ENCODE measurements around the gene KIF26B. TPM values are rescaled to one million over a fixed set of nuclear protein-coding genes. Genes with fewer than 3 reads are reported as not detected.

The KIF26B gene
- total and polyA plus RNA-seq, 4 donors: 10.9 to 37.1 (median 19.2) TPM

DNA sequence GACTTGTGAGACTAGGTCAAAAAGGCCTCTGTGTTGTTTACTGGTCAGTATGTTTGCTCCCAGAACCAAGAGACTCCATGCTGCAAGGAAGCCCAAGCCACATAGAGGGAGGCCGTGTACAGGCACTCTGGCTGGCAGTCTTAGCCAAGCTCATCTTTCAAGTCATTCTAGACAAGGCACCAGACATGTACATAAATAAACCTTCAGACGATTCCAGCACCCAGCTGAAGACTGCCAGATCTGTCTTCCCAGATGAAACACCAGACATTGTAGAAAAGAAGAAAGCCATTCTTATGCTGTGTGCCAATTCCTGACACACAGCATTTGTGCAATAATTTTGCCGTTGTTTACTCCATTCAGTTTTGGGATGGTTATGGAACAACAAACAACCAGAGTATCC lies 595.5 kb downstream of the KIF26B start:
- no peak overlapping the region for H3K27ac ChIP-seq (ENCODE audit: low read depth, low read length)
- peak in 1 of 6 donors; percentile 52 for DNase-seq (ENCODE audit: low read depth in 4 of 6, low spot score in 6 of 6)
- no peaks in the 10 kb centered on the region for H3K27me3 ChIP-seq (ENCODE audit: control insufficient read depth, insufficient read depth, low read length)
- H3K4me1 ChIP-seq (ENCODE audit: control insufficient read depth, insufficient read depth, low read length): peaks cover 11% of the 10 kb centered on the region
- no peak overlapping the region for H3K4me3 ChIP-seq (ENCODE audit: low read depth, low read length)
- no peaks in the 10 kb centered on the region for H3K9me3 ChIP-seq (ENCODE audit: control insufficient read depth, insufficient read depth, low read length)
- 83% methylated on average over 1 of the region's 3 CpGs for WGBS (ENCODE audit: insufficient coverage)
- H3K36me3 ChIP-seq (ENCODE audit: control insufficient read depth, insufficient read depth, low read length): no peaks in the 10 kb centered on the region

DNA sequence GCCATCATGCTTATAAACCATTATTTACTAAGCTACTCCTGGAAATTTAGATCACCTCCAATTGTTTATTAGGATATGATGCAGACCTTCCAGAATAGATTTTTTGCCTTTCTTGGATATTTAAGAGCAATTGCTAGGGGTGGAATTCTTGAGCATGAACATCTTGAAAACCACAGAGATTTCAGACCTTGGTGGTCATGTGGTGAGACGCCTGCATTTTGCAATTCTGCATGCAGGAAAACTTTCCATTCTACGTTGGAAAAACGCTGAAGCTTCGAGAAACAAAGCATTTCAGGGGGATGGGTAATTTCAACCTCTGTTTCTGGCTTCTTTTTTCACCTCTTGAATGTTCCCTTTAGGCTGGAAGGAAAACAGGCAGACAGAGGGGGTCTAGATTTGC lies 596.3 kb downstream of the KIF26B start:
- Histone ChIP-seq H3K4me1 (ENCODE audit: control insufficient read depth, insufficient read depth, low read length) (peaks cover 11% of the 10 kb centered on the region), H3K9me3 (ENCODE audit: control insufficient read depth, insufficient read depth, low read length) (peaks cover 2% of the 10 kb centered on the region), H3K36me3 (ENCODE audit: control insufficient read depth, insufficient read depth, low read length) (no peaks in the 10 kb centered on the region), H3K27ac (ENCODE audit: low read depth, low read length) (no peak overlapping the region), H3K4me3 (ENCODE audit: low read depth, low read length) (no peak overlapping the region), H3K27me3 (ENCODE audit: control insufficient read depth, insufficient read depth, low read length) (no peaks in the 10 kb centered on the region)
- no peak for DNase-seq (ENCODE audit: low read depth in 4 of 6, low spot score in 6 of 6)
- WGBS (ENCODE audit: insufficient coverage): 49% methylated on average over 4 of the region's 4 CpGs

DNA sequence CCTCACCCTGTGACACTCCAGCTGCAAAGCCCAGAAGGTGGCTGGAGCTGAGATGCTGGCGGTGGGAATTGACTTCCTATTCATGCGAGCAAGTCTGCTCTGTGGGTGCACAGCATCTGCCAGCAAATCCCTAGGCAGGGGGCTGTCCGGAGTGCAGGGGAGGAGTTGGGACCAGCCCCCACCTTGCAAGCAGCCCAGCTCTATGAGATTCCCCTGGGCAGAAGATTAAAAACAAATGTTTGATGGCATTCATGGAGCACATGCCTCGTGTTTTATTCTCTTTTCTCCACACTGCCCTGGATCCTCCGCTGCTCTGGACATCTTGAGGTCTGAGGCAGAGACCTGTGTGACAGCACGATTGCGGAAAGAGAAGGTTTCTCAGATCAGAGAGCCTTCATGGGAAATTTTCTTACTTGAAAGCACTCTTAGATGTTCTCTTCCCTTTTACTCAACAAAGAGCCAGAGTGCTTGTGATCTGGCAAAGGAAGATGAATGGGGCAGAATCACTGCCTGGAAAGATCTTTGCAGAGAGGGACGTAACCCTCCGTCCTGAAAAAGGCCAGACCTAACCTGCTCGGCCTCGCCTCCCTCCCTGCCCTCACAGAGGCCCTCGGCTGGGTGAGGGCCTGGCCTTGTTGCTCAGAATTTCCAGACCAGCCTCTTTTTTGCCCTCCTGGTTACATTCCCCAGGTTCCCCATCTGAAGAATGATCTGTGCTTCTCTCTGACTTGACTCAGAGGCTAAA lies 597.1 kb downstream of the KIF26B start:
- H3K27ac ChIP-seq (ENCODE audit: low read depth, low read length): no peak overlapping the region
- no peaks in the 10 kb centered on the region for H3K27me3 ChIP-seq (ENCODE audit: control insufficient read depth, insufficient read depth, low read length)
- peaks cover 2% of the 10 kb centered on the region for H3K9me3 ChIP-seq (ENCODE audit: control insufficient read depth, insufficient read depth, low read length)
- no peaks in the 10 kb centered on the region for H3K36me3 ChIP-seq (ENCODE audit: control insufficient read depth, insufficient read depth, low read length)
- 51% methylated on average over 10 of the region's 12 CpGs for WGBS (ENCODE audit: insufficient coverage)
- peaks cover 11% of the 10 kb centered on the region for H3K4me1 ChIP-seq (ENCODE audit: control insufficient read depth, insufficient read depth, low read length)
- DNase-seq (ENCODE audit: low read depth in 4 of 6, low spot score in 6 of 6): peak in 1 of 6 donors; percentile 38
- no peak overlapping the region for H3K4me3 ChIP-seq (ENCODE audit: low read depth, low read length)

DNA sequence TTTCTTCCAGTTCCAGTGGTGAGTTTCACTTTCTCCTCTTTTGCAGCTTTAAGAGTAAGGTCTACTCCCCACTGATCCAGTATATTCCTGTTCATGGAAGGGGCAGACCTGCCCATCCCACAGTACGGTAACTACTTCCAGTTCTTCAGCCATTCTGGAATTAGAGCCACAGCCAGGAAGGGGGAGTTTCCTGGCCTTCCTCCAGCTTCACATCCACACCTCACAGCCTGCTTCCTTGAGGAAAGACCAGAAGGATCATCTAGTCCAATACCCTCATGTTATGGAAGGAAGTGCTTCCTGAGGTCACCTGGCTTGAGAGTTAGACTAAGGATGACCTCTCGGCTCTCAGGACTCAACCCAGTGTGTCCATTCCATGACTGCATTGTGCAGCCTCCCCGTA lies 597.8 kb downstream of the KIF26B start:
- Histone ChIP-seq H3K36me3 (ENCODE audit: control insufficient read depth, insufficient read depth, low read length) (no peaks in the 10 kb centered on the region), H3K9me3 (ENCODE audit: control insufficient read depth, insufficient read depth, low read length) (peaks cover 2% of the 10 kb centered on the region), H3K4me1 (ENCODE audit: control insufficient read depth, insufficient read depth, low read length) (peaks cover 11% of the 10 kb centered on the region), H3K4me3 (ENCODE audit: low read depth, low read length) (no peak overlapping the region), H3K27me3 (ENCODE audit: control insufficient read depth, insufficient read depth, low read length) (no peaks in the 10 kb centered on the region), H3K27ac (ENCODE audit: low read depth, low read length) (no peak overlapping the region)
- no peak for DNase-seq (ENCODE audit: low read depth in 4 of 6, low spot score in 6 of 6)
- WGBS (ENCODE audit: insufficient coverage): 94% methylated on average over 2 of the region's 3 CpGs

DNA sequence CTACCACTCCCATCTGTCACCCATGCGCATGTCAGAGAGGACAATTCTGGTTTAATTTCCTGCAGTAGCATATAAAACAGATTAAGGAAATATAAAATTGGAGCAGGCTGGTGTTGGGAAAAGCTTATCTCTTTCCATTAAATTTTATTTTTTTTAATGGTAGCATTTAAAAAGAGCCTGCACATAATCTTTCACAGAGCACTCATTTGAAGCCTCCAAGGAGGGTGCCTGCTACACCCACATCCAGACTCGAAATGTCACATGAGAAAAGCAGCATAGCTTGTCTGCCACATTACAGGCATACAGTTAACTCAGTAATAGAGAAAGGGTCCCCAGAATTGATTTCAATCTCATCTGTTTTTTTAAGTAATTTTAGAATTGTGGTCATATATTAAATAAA lies 599.0 kb downstream of the KIF26B start:
- Histone ChIP-seq H3K36me3 (ENCODE audit: control insufficient read depth, insufficient read depth, low read length) (no peaks in the 10 kb centered on the region), H3K9me3 (ENCODE audit: control insufficient read depth, insufficient read depth, low read length) (peaks cover 2% of the 10 kb centered on the region), H3K27ac (ENCODE audit: low read depth, low read length) (no peak overlapping the region), H3K4me1 (ENCODE audit: control insufficient read depth, insufficient read depth, low read length) (peaks cover 11% of the 10 kb centered on the region), H3K27me3 (ENCODE audit: control insufficient read depth, insufficient read depth, low read length) (no peaks in the 10 kb centered on the region), H3K4me3 (ENCODE audit: low read depth, low read length) (no peak overlapping the region)
- DNase-seq (ENCODE audit: low read depth in 4 of 6, low spot score in 6 of 6): peak in 1 of 6 donors; percentile 53
- no CpG with 5 or more reads among the region's 2 CpGs for WGBS (ENCODE audit: insufficient coverage)

DNA sequence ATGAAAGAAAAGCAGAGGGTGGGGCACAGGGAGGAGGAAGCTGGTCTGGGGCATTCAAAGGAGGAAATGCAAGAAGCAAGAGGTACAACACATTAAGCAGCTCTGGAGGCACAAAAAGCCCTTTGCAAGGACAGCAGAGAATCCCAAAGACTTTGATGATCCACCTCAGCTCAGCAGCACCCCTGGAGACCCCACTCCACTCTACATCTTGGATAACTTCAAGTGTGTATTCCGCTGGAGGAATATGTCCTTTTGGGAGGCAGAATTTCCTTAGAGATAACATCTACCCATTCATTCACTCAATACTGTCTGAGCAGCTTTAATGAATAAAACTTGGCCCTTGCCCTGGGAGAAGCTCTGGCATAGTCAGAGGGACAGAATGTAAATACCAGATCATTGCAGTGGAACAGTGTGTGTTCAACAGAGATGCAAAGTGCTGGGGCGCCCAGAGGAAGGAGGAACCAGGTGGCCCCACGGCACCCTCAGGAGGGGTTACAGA lies 599.7 kb downstream of the KIF26B start:
- no peak for DNase-seq (ENCODE audit: low read depth in 4 of 6, low spot score in 6 of 6)
- no peak overlapping the region for H3K4me3 ChIP-seq (ENCODE audit: low read depth, low read length)
- peaks cover 11% of the 10 kb centered on the region for H3K4me1 ChIP-seq (ENCODE audit: control insufficient read depth, insufficient read depth, low read length)
- peaks cover 2% of the 10 kb centered on the region for H3K9me3 ChIP-seq (ENCODE audit: control insufficient read depth, insufficient read depth, low read length)
- no peaks in the 10 kb centered on the region for H3K27me3 ChIP-seq (ENCODE audit: control insufficient read depth, insufficient read depth, low read length)
- H3K27ac ChIP-seq (ENCODE audit: low read depth, low read length): no peak overlapping the region
- WGBS (ENCODE audit: insufficient coverage): 100% methylated on average over 1 of the region's 3 CpGs
- H3K36me3 ChIP-seq (ENCODE audit: control insufficient read depth, insufficient read depth, low read length): no peaks in the 10 kb centered on the region

Small RNA genes lying within 50 kb of the gene (small RNA-seq; reads per million reads assigned to genes)
- gene DNAJC19P8 (ENCODE audit: low replicate concordance) (not detected), gene RNU1-132P (ENCODE audit: low replicate concordance) (not detected)

All from spinal cord (tissue), 10 donors.